ENCODE measurements around the gene ZNF133.
"Not testable (repeated sequence)": the region's sequence is repeated elsewhere in the genome, so short reads cannot be mapped to it uniquely, and the experiment has no call there.

The ZNF133 gene

GRCh38 chr20:18287915-18288748 lies at the start of gene ZNF133:
TSS of gene ZNF133 (plus strand) at chr20:18288527. CDS start at chr20:18305687, 17,160 bp downstream.
- Histone ChIP-seq H3K4me3 (ENCODE audit: low read length) (peak within 1 kb of the TSS; percentile 98), H3K4me1 (ENCODE audit: control insufficient read depth, low read depth, low read length) (peaks cover 9% of the 10 kb centered on the region), H3K27ac (ENCODE audit: low read length) (peak within 1 kb of the TSS; percentile 76), H3K27me3 (ENCODE audit: control insufficient read depth, insufficient read depth, low read length) (peaks cover 9% of the 10 kb centered on the region), H3K9ac (ENCODE audit: low read length) (peak within 1 kb of the TSS; percentile 87), H3K9me3 (ENCODE audit: control insufficient read depth, low read depth, low read length) (no peaks in the 10 kb centered on the region), H3K36me3 (ENCODE audit: control insufficient read depth, low read depth, low read length) (no peaks in the 10 kb centered on the region)

DNA sequence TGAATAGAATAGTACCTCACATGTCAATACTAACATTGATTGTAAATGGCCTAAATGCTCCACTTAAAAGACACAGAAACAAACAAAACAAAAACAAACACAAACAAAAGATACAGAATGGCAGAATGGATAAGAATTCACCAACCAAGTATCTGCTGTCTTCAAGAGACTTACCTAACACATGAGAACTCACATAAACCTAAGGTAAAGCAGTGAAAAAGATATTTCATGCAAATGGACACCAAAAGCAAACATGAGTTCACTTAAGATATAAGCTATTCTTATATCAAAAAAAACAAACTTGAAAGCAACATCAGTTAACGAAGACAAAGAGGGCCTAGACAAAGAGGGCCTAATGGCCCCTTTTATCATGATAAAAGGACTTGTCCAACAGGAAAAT lies 47.3 kb upstream of the ZNF133 start:
- Histone ChIP-seq H3K27me3 (ENCODE audit: control insufficient read depth, insufficient read depth, low read length) (no peaks in the 10 kb centered on the region), H3K27ac (ENCODE audit: low read length) (no peak overlapping the region), H3K4me1 (ENCODE audit: control insufficient read depth, low read depth, low read length) (no peaks in the 10 kb centered on the region), H3K9me3 (ENCODE audit: control insufficient read depth, low read depth, low read length) (no peaks in the 10 kb centered on the region), H3K36me3 (ENCODE audit: control insufficient read depth, low read depth, low read length) (no peaks in the 10 kb centered on the region), H3K4me3 (ENCODE audit: low read length) (no peak overlapping the region), H3K9ac (ENCODE audit: low read length) (no peak overlapping the region)

GRCh38 chr20:18243802-18244201 lies 44.5 kb upstream of the ZNF133 start:
- Histone ChIP-seq H3K27me3 (ENCODE audit: control insufficient read depth, insufficient read depth, low read length) (no peaks in the 10 kb centered on the region), H3K4me1 (ENCODE audit: control insufficient read depth, low read depth, low read length) (no peaks in the 10 kb centered on the region), H3K27ac (ENCODE audit: low read length) (no peak overlapping the region), H3K4me3 (ENCODE audit: low read length) (no peak overlapping the region), H3K36me3 (ENCODE audit: control insufficient read depth, low read depth, low read length) (no peaks in the 10 kb centered on the region), H3K9ac (ENCODE audit: low read length) (no peak overlapping the region), H3K9me3 (ENCODE audit: control insufficient read depth, low read depth, low read length) (no peaks in the 10 kb centered on the region)

DNA sequence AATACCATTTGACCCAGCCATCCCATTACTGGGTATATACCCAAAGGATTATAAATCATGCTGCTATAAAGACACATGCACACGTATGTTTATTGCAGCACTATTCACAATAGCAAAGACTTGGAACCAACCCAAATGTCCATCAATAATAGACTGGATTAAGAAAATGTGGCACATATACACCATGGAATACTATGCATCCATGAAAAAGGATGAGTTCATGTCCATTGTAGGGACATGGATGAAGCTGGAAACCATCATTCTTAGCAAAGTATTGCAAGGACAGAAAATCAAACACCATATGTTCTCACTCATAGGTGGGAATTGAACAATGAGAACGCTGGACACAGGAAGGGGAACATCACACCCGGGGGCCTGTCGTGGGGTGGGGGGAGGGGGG lies 39.8 kb upstream of the ZNF133 start:
- not testable (repeated sequence) for H3K9me3 ChIP-seq (ENCODE audit: control insufficient read depth, low read depth, low read length); H3K27me3 ChIP-seq (ENCODE audit: control insufficient read depth, insufficient read depth, low read length); H3K9ac ChIP-seq (ENCODE audit: low read length); H3K27ac ChIP-seq (ENCODE audit: low read length); H3K4me3 ChIP-seq (ENCODE audit: low read length); H3K4me1 ChIP-seq (ENCODE audit: control insufficient read depth, low read depth, low read length); H3K36me3 ChIP-seq (ENCODE audit: control insufficient read depth, low read depth, low read length)

DNA sequence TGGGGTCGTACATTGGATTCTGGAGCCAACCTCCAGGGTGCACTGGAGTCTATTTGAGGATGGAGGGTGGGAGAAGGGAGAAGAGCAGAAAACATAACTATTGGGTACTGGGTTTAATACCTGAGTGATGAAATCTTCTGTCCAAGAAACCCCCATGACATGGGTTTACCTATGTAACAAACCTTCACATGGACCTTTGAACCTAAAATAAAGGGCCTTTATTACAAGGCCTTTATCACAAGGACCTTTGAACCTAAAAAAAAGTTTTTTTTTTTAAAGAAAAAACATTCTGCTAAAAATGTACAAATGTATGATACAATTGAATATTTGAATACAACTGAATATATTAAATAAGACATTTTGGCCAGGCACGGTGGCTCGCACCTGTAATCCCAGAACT lies 38.1 kb upstream of the ZNF133 start:
- no peak overlapping the region for H3K27ac ChIP-seq (ENCODE audit: low read length)
- no peak overlapping the region for H3K9ac ChIP-seq (ENCODE audit: low read length)
- no peaks in the 10 kb centered on the region for H3K27me3 ChIP-seq (ENCODE audit: control insufficient read depth, insufficient read depth, low read length)
- no peaks in the 10 kb centered on the region for H3K9me3 ChIP-seq (ENCODE audit: control insufficient read depth, low read depth, low read length)
- H3K4me3 ChIP-seq (ENCODE audit: low read length): no peak overlapping the region
- H3K36me3 ChIP-seq (ENCODE audit: control insufficient read depth, low read depth, low read length): no peaks in the 10 kb centered on the region
- no peaks in the 10 kb centered on the region for H3K4me1 ChIP-seq (ENCODE audit: control insufficient read depth, low read depth, low read length)

DNA sequence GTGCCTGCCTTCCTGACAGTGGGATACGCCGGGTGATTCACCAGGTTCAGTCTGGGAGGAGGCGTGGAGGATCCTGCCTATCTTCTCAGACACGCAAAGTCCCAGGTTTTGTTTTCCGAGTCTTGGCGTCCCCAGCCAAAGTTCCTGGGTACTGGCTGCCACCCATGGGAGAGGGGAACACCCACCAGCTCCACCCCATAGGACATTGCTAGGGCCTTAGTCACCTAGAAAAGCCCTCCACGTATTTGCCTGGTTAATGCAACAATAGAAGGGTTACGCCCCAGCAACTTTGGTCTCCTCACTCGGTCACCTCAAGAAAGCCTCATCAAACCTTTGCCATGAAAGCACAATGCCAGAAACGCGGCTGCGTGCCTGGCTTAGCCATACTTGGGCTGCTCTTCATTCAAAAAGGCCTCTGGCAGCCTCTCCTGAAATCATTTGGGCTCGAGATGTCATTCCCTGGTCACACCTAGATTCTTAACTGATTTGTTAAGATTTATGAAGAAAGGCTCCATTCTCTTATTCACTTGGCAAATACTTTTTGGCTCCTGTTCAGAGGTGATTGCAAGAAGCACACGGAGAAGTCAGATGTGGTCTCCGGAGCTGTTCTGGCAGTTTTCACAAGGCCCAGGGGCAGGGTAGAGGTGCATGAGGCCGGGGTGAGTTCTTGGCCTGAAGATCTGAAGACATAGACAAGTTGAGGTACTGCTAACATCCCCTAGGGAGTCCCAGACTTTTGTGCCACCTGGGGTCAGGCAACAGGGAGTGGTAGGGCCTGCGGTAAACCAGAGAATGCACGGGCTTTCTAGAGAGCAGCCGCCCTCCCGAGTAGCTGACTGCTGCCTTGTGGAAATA lies 35.5 kb upstream of the ZNF133 start:
- Histone ChIP-seq H3K27ac (ENCODE audit: low read length) (no peak overlapping the region), H3K27me3 (ENCODE audit: control insufficient read depth, insufficient read depth, low read length) (no peaks in the 10 kb centered on the region), H3K4me3 (ENCODE audit: low read length) (no peak overlapping the region), H3K36me3 (ENCODE audit: control insufficient read depth, low read depth, low read length) (no peaks in the 10 kb centered on the region), H3K9ac (ENCODE audit: low read length) (no peak overlapping the region), H3K9me3 (ENCODE audit: control insufficient read depth, low read depth, low read length) (no peaks in the 10 kb centered on the region), H3K4me1 (ENCODE audit: control insufficient read depth, low read depth, low read length) (no peaks in the 10 kb centered on the region)

- Histone ChIP-seq H3K4me1 (ENCODE audit: control insufficient read depth, low read depth, low read length) (no peaks in the 10 kb centered on the region), H3K27me3 (ENCODE audit: control insufficient read depth, insufficient read depth, low read length) (no peaks in the 10 kb centered on the region), H3K9me3 (ENCODE audit: control insufficient read depth, low read depth, low read length) (no peaks in the 10 kb centered on the region), H3K9ac (ENCODE audit: low read length) (no peak overlapping the region), H3K36me3 (ENCODE audit: control insufficient read depth, low read depth, low read length) (no peaks in the 10 kb centered on the region), H3K27ac (ENCODE audit: low read length) (no peak overlapping the region), H3K4me3 (ENCODE audit: low read length) (no peak overlapping the region)
Measured at GRCh38 chr20:18254615-18255014, 33.7 kb upstream of the ZNF133 start.

DNA sequence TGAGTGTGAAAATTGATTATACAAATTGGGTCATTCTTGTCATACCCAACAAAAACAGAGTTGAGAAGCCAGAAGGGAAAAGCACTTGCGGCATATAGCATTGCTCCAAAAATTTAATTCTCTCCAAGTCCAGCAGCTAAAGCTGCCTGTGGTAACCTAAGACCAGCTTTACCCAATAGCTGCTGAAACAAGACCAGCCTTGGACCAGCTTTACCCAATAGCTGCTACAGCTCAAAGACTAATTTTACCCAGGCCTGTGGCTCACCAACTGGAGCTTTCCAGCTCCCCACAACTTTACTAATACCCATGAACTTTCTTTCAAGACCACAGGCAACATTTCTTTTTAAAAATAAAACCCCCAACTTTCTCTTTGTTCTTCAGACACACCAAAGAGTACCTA lies 32.8 kb upstream of the ZNF133 start:
- Histone ChIP-seq H3K27me3 (ENCODE audit: control insufficient read depth, insufficient read depth, low read length) (no peaks in the 10 kb centered on the region), H3K4me3 (ENCODE audit: low read length) (no peak overlapping the region), H3K9ac (ENCODE audit: low read length) (no peak overlapping the region), H3K4me1 (ENCODE audit: control insufficient read depth, low read depth, low read length) (no peaks in the 10 kb centered on the region), H3K27ac (ENCODE audit: low read length) (no peak overlapping the region), H3K36me3 (ENCODE audit: control insufficient read depth, low read depth, low read length) (no peaks in the 10 kb centered on the region), H3K9me3 (ENCODE audit: control insufficient read depth, low read depth, low read length) (no peaks in the 10 kb centered on the region)

DNA sequence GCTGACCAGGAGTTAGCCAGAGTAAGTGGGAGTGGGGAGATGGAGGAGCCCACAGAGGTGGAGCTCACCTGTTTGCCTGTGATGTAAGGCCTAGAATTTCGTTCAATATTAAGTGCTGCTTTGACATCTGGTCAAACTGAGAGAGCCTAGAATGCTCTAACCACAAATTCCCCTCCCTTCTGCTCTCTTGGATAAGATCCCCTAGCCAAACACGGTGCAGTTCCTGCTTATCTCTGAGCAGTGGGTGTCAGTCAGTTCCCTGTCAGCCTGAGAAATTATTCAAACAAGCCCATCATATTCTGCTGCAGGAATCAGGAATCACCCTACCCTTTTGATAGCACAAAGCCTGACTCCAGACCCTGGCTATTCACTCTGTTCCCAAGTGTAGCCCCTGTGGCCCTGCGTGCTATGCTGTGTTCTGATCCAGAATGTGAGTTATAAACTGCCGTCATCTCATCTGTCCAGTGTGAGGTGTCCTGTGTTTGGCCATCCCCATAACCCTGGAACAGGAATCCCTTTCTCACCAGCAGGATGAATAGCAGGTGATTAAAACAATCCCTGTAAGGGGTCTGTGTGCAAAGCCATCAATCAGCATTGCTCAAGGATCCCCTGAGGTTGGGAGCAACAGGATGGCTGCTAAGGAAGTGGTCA lies 31.8 kb upstream of the ZNF133 start:
- Histone ChIP-seq H3K9me3 (ENCODE audit: control insufficient read depth, low read depth, low read length) (no peaks in the 10 kb centered on the region), H3K4me1 (ENCODE audit: control insufficient read depth, low read depth, low read length) (no peaks in the 10 kb centered on the region), H3K27me3 (ENCODE audit: control insufficient read depth, insufficient read depth, low read length) (no peaks in the 10 kb centered on the region), H3K9ac (ENCODE audit: low read length) (no peak overlapping the region), H3K36me3 (ENCODE audit: control insufficient read depth, low read depth, low read length) (no peaks in the 10 kb centered on the region), H3K4me3 (ENCODE audit: low read length) (no peak overlapping the region), H3K27ac (ENCODE audit: low read length) (no peak overlapping the region)

- Histone ChIP-seq H3K27ac (ENCODE audit: low read length) (no peak overlapping the region), H3K4me1 (ENCODE audit: control insufficient read depth, low read depth, low read length) (no peaks in the 10 kb centered on the region), H3K9me3 (ENCODE audit: control insufficient read depth, low read depth, low read length) (no peaks in the 10 kb centered on the region), H3K36me3 (ENCODE audit: control insufficient read depth, low read depth, low read length) (no peaks in the 10 kb centered on the region), H3K27me3 (ENCODE audit: control insufficient read depth, insufficient read depth, low read length) (no peaks in the 10 kb centered on the region), H3K4me3 (ENCODE audit: low read length) (no peak overlapping the region), H3K9ac (ENCODE audit: low read length) (no peak overlapping the region)
Measured at GRCh38 chr20:18258126-18258860, 30.0 kb upstream of the ZNF133 start.

- Histone ChIP-seq H3K9ac (ENCODE audit: low read length) (no peak overlapping the region), H3K36me3 (ENCODE audit: control insufficient read depth, low read depth, low read length) (no peaks in the 10 kb centered on the region), H3K27ac (ENCODE audit: low read length) (no peak overlapping the region), H3K27me3 (ENCODE audit: control insufficient read depth, insufficient read depth, low read length) (no peaks in the 10 kb centered on the region), H3K4me1 (ENCODE audit: control insufficient read depth, low read depth, low read length) (no peaks in the 10 kb centered on the region), H3K4me3 (ENCODE audit: low read length) (no peak overlapping the region), H3K9me3 (ENCODE audit: control insufficient read depth, low read depth, low read length) (no peaks in the 10 kb centered on the region)
Measured at GRCh38 chr20:18259730-18260129, 28.6 kb upstream of the ZNF133 start.

All from iPS-18a (cell line).